ENCODE data around the gene FBN2.
"Not testable (repeated sequence)": the region's sequence is repeated elsewhere in the genome, so short reads cannot be mapped to it uniquely, and the experiment has no call there.

Gene FBN2

DNA sequence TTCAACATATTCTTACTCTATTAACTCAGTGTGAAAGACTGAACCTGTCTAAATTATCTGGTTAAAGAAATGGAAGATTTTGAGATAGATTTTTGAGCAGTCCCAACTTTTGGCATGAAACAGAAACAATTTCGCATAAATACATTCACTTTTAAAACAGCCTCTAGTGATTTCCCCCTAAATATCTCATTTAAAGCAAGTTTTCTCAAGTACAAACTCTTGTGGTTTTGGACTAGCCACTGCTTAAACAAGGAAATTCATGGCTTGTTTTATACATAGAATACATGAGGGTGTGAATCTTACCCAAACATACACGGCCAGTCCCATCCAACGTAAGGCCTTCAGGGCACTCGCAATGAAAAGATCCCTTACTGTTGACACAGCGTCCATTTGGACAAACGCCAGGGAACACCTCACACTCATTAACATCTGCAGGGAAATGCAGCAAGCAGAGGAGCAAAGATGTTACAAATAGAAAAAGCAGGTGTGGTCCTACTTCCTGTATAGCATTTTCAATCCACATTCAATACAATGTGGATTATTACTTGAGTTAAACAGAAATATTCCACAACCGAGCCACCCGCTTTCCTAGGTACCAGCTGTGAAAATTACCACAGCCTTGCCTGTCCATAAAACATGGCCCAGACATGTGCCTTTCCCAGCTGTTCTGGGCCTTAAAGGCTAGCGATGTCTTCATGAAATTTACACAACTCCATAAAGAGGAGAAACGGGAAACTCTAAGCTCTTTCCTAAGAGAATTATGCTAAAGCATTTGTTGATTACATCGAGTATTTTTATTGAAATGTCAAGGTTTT is 188.8 kb downstream of the FBN2 start:
- no peak for DNase-seq

- DNase-seq, result no peak
Measured at GRCh38 chr5:128346038-128346437, 192.0 kb downstream of the FBN2 start.

- DNase-seq, result no peak
Measured at GRCh38 chr5:128345247-128345646, 192.8 kb downstream of the FBN2 start.

- DNase-seq, result no peak
Measured at GRCh38 chr5:128343168-128343567, 194.9 kb downstream of the FBN2 start.

GRCh38 chr5:128341056-128341455 is 197.0 kb downstream of the FBN2 start:
- no peak for DNase-seq

- DNase-seq, result no peak
Measured at GRCh38 chr5:128340648-128341047, 197.4 kb downstream of the FBN2 start.

- DNase-seq, result no peak
Measured at GRCh38 chr5:128339585-128339984, 198.5 kb downstream of the FBN2 start.

DNA sequence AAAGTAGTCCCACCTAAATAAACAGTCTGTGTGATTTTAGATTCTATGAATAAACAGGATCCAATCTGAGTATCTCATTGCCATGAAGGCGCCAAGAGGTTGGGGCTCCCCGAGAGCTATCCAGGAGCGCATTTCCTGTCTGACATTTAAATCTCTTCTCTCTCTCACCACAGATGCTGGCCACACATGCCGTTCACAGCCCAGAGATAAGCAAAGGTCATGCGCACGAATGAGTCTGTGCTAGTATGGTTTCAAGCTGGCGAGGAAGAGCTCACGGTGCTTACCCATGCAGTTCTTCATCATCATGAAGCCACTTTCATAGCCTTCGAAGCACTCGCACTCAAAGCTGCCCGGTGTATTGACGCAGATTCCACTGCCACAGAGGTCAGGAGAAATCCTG is 199.4 kb downstream of the FBN2 start:
- DNase-seq, result no peak

GRCh38 chr5:128335339-128335738 is 202.7 kb downstream of the FBN2 start:
- DNase-seq, result no peak

DNA sequence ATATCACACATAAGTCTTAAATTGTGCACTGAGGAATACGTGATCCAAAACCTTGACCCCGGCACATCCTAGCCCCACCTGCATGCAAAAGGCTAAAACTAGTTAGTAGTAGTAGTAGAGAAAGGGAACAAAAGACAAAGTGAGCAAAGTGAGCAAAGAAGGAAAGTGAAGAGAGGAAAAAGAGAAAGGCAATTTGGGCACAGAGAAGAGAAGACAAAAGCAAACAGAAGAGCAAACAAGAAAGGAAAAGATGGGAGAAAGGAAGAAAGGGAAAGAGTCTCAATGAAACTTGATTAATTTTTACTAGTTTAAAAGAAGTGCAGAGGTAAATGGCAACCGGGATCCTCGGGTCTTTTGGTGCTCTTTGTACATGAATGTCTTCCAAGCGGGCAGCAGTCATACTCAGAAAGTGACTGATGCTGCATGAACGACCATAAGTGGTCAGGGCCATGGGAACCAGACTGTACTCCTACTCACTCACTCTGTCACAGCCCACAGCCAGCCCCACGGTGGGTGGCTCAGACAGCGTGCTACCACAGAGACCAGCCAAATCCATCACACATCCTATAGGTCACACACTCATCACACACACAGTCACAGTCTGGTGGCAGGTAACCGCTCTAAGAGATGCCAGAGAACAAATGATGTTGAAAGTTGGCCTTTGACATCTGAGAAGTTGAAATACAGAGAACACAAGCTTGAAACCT is 203.9 kb downstream of the FBN2 start:
- DNase-seq, result no peak

GRCh38 chr5:128331261-128331660 is 206.8 kb downstream of the FBN2 start:
- no peak for DNase-seq

- no peak for DNase-seq
Measured at GRCh38 chr5:128329386-128329939, 208.6 kb downstream of the FBN2 start.

DNA sequence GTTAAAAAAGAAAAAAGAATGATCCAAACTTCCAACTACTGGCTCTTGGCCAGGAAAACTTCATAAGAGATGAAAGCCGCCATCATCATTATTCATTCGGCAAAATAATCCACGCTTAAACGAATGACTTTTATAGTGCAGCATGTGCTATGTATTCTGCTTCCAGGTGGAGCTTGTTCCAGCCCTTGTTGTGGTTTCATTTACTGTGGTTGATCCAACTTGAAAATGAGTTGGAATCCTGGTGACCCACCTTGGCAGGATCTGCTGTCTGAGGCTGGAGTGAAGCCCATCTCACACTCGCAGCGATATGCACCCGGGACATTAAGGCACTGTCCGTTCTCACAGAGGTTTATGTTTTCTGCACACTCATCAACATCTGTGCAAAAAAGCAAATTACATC is 209.6 kb downstream of the FBN2 start:
- no peak for DNase-seq

DNA sequence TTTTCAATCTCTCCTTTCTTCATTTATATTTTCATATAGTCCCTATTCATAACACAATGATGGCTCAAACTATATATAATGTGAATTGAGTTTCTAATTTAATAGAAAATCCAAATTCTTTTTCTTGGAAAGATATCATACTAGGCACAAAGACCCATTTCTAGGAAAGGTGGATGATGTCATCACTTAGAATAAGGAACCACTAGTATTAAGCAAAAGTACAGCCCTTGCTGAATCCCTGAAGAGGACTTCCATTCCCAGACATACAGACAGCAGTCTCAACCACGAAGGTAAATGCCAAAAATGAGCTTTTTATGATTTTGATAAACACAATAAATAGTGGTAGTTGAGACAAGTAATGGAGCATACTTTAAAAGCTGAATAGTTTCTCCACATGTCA is 210.0 kb downstream of the FBN2 start:
- DNase-seq, result no peak

DNA sequence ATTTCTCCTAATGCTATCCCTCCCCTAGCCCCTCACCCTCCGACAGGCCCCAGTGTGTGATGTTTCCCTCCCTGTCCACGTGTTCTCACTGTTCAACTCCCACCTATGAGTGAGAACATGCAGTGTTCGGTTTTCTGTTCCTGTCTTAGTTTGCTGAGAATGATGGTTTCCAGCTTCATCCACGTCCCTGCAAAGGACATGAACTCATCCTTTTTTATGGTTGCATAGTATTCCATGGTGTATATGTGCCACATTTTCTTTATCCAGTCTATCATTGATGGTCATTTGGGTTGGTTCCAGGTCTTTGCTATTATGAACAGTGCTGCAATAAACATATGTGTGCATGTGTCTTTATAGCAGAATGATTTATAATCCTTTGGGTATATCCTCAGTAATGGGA is 216.6 kb downstream of the FBN2 start:
- DNase-seq, result not testable (repeated sequence)

DNA sequence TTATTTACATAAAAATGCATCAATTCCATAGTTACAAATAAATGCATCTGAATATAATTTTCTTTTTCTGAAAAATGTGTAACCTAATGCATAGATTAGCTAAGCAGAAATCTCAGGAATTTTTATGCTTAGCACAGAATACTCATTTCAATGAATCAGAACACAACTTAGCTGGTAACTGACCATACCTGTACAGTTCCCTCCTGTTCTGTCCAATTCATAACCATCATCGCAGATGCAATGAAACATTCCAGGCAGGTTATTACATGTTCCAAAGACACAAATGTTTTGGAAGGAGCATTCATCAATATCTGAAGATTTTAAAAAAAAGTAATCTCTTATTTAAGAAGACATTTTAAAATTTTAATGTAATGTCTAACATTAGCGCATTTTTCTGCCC is 219.4 kb downstream of the FBN2 start:
- no peak for DNase-seq

- DNase-seq, result no peak
Measured at GRCh38 chr5:128317481-128317880, 220.6 kb downstream of the FBN2 start.

DNA sequence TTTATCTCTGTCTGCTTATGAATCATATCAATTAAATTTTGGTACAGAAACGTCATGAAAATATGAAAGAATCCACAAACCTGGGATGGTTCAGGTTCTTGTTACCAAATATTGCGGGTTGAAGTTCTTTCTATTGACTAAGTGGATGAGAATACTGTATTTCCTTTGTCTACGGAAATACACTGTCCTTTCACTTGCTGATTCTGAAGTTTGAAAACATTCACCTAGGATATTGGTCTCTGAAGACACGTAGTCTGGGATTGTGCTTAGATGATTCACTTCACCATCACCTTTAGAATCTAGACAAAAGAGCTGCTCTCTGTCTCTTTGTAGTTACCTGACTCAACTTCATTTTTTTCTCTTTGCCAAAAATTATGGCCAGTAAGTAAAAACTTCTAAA is 222.4 kb downstream of the FBN2 start:
- DNase-seq, result no peak

GRCh38 chr5:128305341-128305740 is 232.7 kb downstream of the FBN2 start:
- no peak for DNase-seq

GRCh38 chr5:128304791-128305190 is 233.3 kb downstream of the FBN2 start:
- DNase-seq, result no peak

GRCh38 chr5:128304088-128304487 is 234.0 kb downstream of the FBN2 start:
- DNase-seq, result no peak

DNA sequence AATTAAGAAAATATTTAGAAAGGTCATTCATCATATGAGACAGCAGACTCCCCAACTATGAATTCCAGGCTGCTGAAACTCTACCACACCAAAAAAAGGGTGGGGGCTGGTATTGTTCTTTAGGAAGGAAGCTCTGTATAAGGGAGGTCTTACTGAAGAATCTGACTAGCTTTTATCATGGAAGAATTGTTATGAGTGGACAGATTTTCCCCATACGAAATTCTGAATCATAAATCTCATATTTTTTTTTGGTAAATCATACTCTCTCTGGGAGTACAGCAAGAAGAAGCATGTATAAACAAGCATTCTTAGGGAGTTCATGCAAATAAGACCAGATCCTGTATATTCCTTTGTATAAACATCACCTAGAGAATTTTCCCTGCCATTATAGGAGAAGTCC is 234.5 kb downstream of the FBN2 start:
- no peak for DNase-seq

DNA sequence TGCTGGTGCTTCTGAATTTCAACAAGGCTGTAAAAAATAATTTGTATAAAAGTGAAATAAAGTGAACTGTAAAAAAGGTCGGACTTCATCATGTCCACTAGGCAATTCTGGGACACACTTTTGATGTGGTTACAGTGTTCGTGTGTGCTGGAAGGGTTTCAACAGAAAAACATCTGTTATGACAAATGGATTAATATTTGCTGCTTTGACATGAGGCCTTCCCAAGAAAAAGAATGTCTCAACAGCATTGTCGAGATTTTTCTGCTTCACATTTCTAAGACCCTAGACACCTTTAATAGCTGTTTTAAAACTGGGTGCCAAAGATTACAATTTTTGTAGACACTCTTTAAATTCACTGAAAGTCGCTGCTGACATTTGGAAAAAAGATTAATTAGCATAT is 237.9 kb downstream of the FBN2 start:
- DNase-seq, result no peak

DNA sequence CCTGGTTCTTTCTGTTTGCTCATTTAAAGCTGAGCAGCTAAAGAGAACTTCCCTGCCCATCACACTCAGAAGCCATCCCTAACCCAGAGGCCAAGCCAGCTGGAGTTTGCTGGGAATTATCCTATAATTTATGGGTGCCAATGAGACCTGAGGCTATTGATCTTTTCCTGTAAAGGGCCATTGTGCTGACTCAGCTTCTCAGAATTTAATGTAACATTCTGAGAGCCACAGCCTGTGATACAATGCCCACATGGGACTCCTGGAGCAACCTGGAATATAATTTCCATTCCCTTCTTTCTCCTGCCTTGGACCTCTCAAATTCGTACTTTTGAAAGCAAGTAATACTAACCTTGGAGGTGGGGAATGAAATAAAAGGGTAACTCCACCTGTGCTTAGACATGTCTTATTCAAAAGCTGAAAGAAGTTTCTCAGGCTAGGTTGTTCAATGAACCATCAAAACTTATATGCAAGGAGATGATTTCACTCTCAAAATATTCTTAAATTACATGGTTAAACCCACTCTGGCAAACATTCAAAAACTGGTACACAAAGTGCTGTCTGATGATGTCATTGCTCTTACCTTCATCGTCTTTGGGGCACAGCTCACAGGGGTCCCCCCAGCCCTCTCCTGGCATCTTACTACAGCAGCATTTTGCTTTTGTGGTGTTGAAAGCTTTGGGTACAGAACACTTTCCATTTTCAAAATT is 247.7 kb downstream of the FBN2 start:
- no peak for DNase-seq
